ENCODE measurements around the gene MPST.

The MPST gene

GRCh38 chr22:37011472-37011871 is 8.1 kb upstream of the MPST start:
- H3K4me3 ChIP-seq (ENCODE audit: low read length) = no peak overlapping the region
- no peak for DNase-seq (ENCODE audit: low read depth)
- TF ChIP-seq CTCF (IDR thresholded peaks at IDR 0.05; ENCODE audit: insufficient read depth, low read depth, low read length, missing control alignments) = no peak

GRCh38 chr22:37012262-37012904 is 7.2 kb upstream of the MPST start:
- H3K4me3 ChIP-seq (ENCODE audit: low read length) = no peak overlapping the region
- DNase-seq (ENCODE audit: low read depth) = no peak
- TF ChIP-seq CTCF (IDR thresholded peaks at IDR 0.05; ENCODE audit: insufficient read depth, low read depth, low read length, missing control alignments) = no peak

GRCh38 chr22:37012956-37013355 is 6.6 kb upstream of the MPST start:
- no peak overlapping the region for H3K4me3 ChIP-seq (ENCODE audit: low read length)
- DNase-seq (ENCODE audit: low read depth) = no peak
- no peak for TF ChIP-seq CTCF (IDR thresholded peaks at IDR 0.05; ENCODE audit: insufficient read depth, low read depth, low read length, missing control alignments)

GRCh38 chr22:37014415-37014806 is 5.1 kb upstream of the MPST start:
- H3K4me3 ChIP-seq (ENCODE audit: low read length) = no peak overlapping the region
- no peak for TF ChIP-seq CTCF (IDR thresholded peaks at IDR 0.05; ENCODE audit: insufficient read depth, low read depth, low read length, missing control alignments)
- DNase-seq (ENCODE audit: low read depth) = no peak

- DNase-seq (ENCODE audit: low read depth) = no peak
- H3K4me3 ChIP-seq (ENCODE audit: low read length) = no peak overlapping the region
- TF ChIP-seq CTCF (IDR thresholded peaks at IDR 0.05; ENCODE audit: insufficient read depth, low read depth, low read length, missing control alignments) = no peak
Observed at GRCh38 chr22:37014835-37015586, 4.5 kb upstream of the MPST start.

GRCh38 chr22:37015587-37015878 is 4.0 kb upstream of the MPST start:
- no peak for DNase-seq (ENCODE audit: low read depth)
- H3K4me3 ChIP-seq (ENCODE audit: low read length) = no peak overlapping the region
- TF ChIP-seq CTCF (IDR thresholded peaks at IDR 0.05; ENCODE audit: insufficient read depth, low read depth, low read length, missing control alignments) = no peak

All from epithelial cell of esophagus (primary cell).